DMS79 treated with DMSO at 0.1 percent for 48 hours (cell line): ENCODE measurements around the gene CIZ1.
A peak's percentile ranks its signal among the peaks of the same experiment; 100 is the strongest.
"Not testable (repeated sequence)": the region's sequence is repeated elsewhere in the genome, so short reads cannot be mapped to it uniquely, and the experiment has no call there.

Experiments used
- DNase-seq: peaks from one replicate; lab custom pipeline; 2025; lab: John Stamatoyannopoulos, UW

The CIZ1 gene

GRCh38 chr9:128191406-128192046 is at the start of gene CIZ1:
TSS of gene CIZ1 (minus strand) at chr9:128191572. CDS start at chr9:128190857, 715 bp downstream.
- DNase-seq: peak; percentile 33

GRCh38 chr9:128233817-128234406 is 42.5 kb upstream of the CIZ1 start:
- no peak for DNase-seq

GRCh38 chr9:128232528-128233428 is 41.4 kb upstream of the CIZ1 start:
- DNase-seq: no peak

- no peak for DNase-seq
These were observed 40.5 kb upstream of the CIZ1 start for GRCh38 chr9:128231638-128232527.

- not testable (repeated sequence) for DNase-seq
These were observed 39.5 kb upstream of the CIZ1 start for GRCh38 chr9:128230897-128231296.

GRCh38 chr9:128226412-128226801 is 35.0 kb upstream of the CIZ1 start:
- no peak for DNase-seq

- DNase-seq: no peak
These were observed 34.5 kb upstream of the CIZ1 start for GRCh38 chr9:128225770-128226411.

- no peak for DNase-seq
These were observed 33.5 kb upstream of the CIZ1 start for GRCh38 chr9:128224877-128225276.

GRCh38 chr9:128222880-128223670 is 31.7 kb upstream of the CIZ1 start:
- DNase-seq: no peak

GRCh38 chr9:128222026-128222425 is 30.7 kb upstream of the CIZ1 start:
- DNase-seq: no peak

GRCh38 chr9:128219831-128220230 is 28.5 kb upstream of the CIZ1 start:
- DNase-seq: no peak

- DNase-seq: no peak
These were observed 27.4 kb upstream of the CIZ1 start for GRCh38 chr9:128218518-128219389.

GRCh38 chr9:128218172-128218517 is 26.8 kb upstream of the CIZ1 start:
- DNase-seq: no peak

GRCh38 chr9:128216781-128217553 is 25.6 kb upstream of the CIZ1 start:
- DNase-seq: no peak

GRCh38 chr9:128215491-128216409 is 24.4 kb upstream of the CIZ1 start:
- no peak for DNase-seq

GRCh38 chr9:128214571-128215490 is 23.5 kb upstream of the CIZ1 start:
- no peak for DNase-seq
